Esophagus muscularis mucosa (tissue), 4 donors: ENCODE results near the gene PACSIN2.

ENCODE experiments used
- EP300 ChIP-seq: sonication (generic); formaldehyde crosslinking; IDR thresholded peaks from one replicate; pipeline ENCODE4 v1.6.1; 2017; ENCODE audit warnings: antibody characterized with exemption
- POLR2AphosphoS5 ChIP-seq, 2 donors: sonication (generic); formaldehyde crosslinking; IDR thresholded peaks; one replicate each; pipeline ENCODE4 v1.6.1; 2017; ENCODE audit warnings: antibody characterized with exemption in 2 of 2
- TF ChIP-seq, protein P1 (sequence below), 3 experiments: fragments of 200-600 bp in 2 of 3; fragments of 450-650 bp in 1 of 3; sonication (generic) in 2 of 3; IDR thresholded peaks; one replicate each; pipeline ENCODE4 v1.5.1; 2017 to 2019; ENCODE audit warnings: antibody characterized with exemption in 3 of 3, mild to moderate bottlenecking in 2 of 3, moderate library complexity in 1 of 3

DNA sequence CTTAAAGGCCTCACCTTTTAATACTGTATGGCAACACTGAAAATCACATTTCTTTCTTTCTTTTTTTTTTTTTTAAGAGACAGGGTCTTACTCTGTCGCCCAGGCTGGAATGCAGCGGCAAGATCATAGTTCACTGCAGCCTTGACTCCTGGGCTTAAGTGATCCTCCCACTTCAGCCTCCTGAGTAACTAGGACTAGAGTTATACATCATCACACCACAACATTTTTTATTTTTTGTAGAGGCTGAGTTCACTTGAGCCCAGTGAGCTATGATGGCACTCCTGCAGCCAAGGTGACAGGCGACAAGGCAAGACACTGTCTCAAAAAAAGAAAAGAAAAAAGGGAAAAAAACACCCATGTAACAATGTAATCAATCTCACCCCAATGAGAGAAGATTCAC, 167.8 kb downstream of the PACSIN2 start:
- TF ChIP-seq, protein P1, sequence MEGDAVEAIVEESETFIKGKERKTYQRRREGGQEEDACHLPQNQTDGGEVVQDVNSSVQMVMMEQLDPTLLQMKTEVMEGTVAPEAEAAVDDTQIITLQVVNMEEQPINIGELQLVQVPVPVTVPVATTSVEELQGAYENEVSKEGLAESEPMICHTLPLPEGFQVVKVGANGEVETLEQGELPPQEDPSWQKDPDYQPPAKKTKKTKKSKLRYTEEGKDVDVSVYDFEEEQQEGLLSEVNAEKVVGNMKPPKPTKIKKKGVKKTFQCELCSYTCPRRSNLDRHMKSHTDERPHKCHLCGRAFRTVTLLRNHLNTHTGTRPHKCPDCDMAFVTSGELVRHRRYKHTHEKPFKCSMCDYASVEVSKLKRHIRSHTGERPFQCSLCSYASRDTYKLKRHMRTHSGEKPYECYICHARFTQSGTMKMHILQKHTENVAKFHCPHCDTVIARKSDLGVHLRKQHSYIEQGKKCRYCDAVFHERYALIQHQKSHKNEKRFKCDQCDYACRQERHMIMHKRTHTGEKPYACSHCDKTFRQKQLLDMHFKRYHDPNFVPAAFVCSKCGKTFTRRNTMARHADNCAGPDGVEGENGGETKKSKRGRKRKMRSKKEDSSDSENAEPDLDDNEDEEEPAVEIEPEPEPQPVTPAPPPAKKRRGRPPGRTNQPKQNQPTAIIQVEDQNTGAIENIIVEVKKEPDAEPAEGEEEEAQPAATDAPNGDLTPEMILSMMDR (IDR thresholded peaks at IDR 0.05) = no peak
- TF ChIP-seq POLR2AphosphoS5 (IDR thresholded peaks at IDR 0.05) (no peak), EP300 (no peak)
